Colonic mucosa (tissue), 4 donors: ENCODE data around the gene SERINC2. TPM values are rescaled to one million over a fixed set of nuclear protein-coding genes. Genes with fewer than 3 reads are reported as not detected.

Experiments used
- DNase-seq: peaks from one replicate; pipeline ENCODE4 v3.0.0-alpha.2; 2020
- H3K27ac ChIP-seq: fragments of 200-600 bp; one replicate; pipeline ENCODE4 v1.8.0; 2021
- H3K27me3 ChIP-seq: fragments of 200-600 bp; one replicate; pipeline ENCODE4 v1.8.0; 2021
- H3K36me3 ChIP-seq: fragments of 200-600 bp; one replicate; pipeline ENCODE4 v1.8.0; 2021
- H3K4me1 ChIP-seq: fragments of 200-600 bp; one replicate; pipeline ENCODE4 v1.8.0; 2021; ENCODE audit warnings: mild to moderate bottlenecking
- H3K4me3 ChIP-seq: fragments of 200-600 bp; one replicate; pipeline ENCODE4 v1.8.0; 2021
- H3K9ac ChIP-seq, 2 donors: one replicate each; pipeline ENCODE4 v1.7.0; 2013; ENCODE audit warnings: control low read depth in 2 of 2, low read depth in 2 of 2, low read length in 2 of 2
- H3K9me3 ChIP-seq: fragments of 200-600 bp; one replicate; pipeline ENCODE4 v1.8.0; 2021
- CTCF ChIP-seq: fragments of 200-600 bp; IDR thresholded peaks from one replicate; pipeline ENCODE4 v1.8.0; 2022; ENCODE audit warnings: antibody characterized with exemption, mild to moderate bottlenecking
- intact Hi-C: fragments of 100-400 bp; cut with DNase I; formaldehyde crosslinking; loops from one replicate; pipeline ENCODE4 v1.14.1; 2022
- total RNA-seq, 2 donors: library from RNA; stranded (reverse); fragmentation: NEBNext Ultra II Directional in 1 of 2; extraction: Animal tissue kit (Norgen Biotek cat#: 25700) in 1 of 2; gene quantifications; one replicate each; pipeline ENCODE4 v1.2.1, GENCODE V29; 2021
- donor health status: healthy.
- donor health status: DM: no; HTN: no; CAD: no.
- donor health status: DM: no; HTN: no; CAD: no.

SERINC2 gene
- total RNA-seq, result 100 to 1,000 TPM; 203 to 212 TPM

GRCh38 chr1:31412732-31413404 is at the start of gene SERINC2:
Gene SERINC2 (plus strand): TSS chr1:31413213. CDS start chr1:31413266, 53 bp downstream.
- intact Hi-C loops, result no loop called here
- DNase-seq, result peak; percentile 62

GRCh38 chr1:31364561-31365250 is 48.3 kb upstream of the SERINC2 start:
- no peaks in the 10 kb centered on the region for H3K36me3 ChIP-seq
- no peak overlapping the region for H3K4me3 ChIP-seq
- H3K27me3 ChIP-seq, result no peaks in the 10 kb centered on the region
- intact Hi-C loops, result no loop called here
- TF ChIP-seq CTCF, result no peak
- no peaks in the 10 kb centered on the region for H3K4me1 ChIP-seq
- no peak overlapping the region for H3K27ac ChIP-seq
- H3K9ac ChIP-seq, result no peak overlapping the region
- DNase-seq, result no peak
- no peaks in the 10 kb centered on the region for H3K9me3 ChIP-seq

More at GRCh38 chr1:31412732-31413404, at the start of gene SERINC2:
- H3K36me3 ChIP-seq, result no peaks in the 10 kb centered on the region
- peak within 1 kb of the TSS; percentile 84 for H3K27ac ChIP-seq
- H3K9me3 ChIP-seq, result no peaks in the 10 kb centered on the region
- peak within 1 kb of the TSS; percentile 79 for H3K4me3 ChIP-seq
- no peaks in the 10 kb centered on the region for H3K27me3 ChIP-seq
- H3K9ac ChIP-seq, result peak within 1 kb of the TSS; percentile 93 to 95
- no peaks in the 10 kb centered on the region for H3K4me1 ChIP-seq
- no peak for TF ChIP-seq CTCF

GRCh38 chr1:31366796-31367195 is 46.2 kb upstream of the SERINC2 start:
- H3K27ac ChIP-seq, result no peak overlapping the region

GRCh38 chr1:31368611-31369107 is 44.4 kb upstream of the SERINC2 start:
- Histone ChIP-seq H3K27me3 (no peaks in the 10 kb centered on the region), H3K27ac (no peak overlapping the region), H3K4me1 (peaks cover 6% of the 10 kb centered on the region), H3K36me3 (no peaks in the 10 kb centered on the region), H3K9ac (no peak overlapping the region), H3K9me3 (no peaks in the 10 kb centered on the region), H3K4me3 (no peak overlapping the region)
- intact Hi-C loops, result no loop called here
- no peak for TF ChIP-seq CTCF
- no peak for DNase-seq

More at GRCh38 chr1:31366796-31367195, 46.2 kb upstream of the SERINC2 start:
- Histone ChIP-seq H3K9ac (no peak overlapping the region), H3K4me3 (no peak overlapping the region), H3K9me3 (no peaks in the 10 kb centered on the region), H3K4me1 (no peaks in the 10 kb centered on the region), H3K27me3 (no peaks in the 10 kb centered on the region), H3K36me3 (no peaks in the 10 kb centered on the region)
- intact Hi-C loops, result no loop called here
- TF ChIP-seq CTCF, result no peak
- no peak for DNase-seq

- TF ChIP-seq CTCF, result no peak
- H3K27me3 ChIP-seq, result no peaks in the 10 kb centered on the region
- H3K9ac ChIP-seq, result no peak overlapping the region
- no peak for DNase-seq
- intact Hi-C loops, result no loop called here
- H3K27ac ChIP-seq, result no peak overlapping the region
- no peaks in the 10 kb centered on the region for H3K36me3 ChIP-seq
- H3K4me1 ChIP-seq, result peaks cover 10% of the 10 kb centered on the region
- H3K9me3 ChIP-seq, result no peaks in the 10 kb centered on the region
- no peak overlapping the region for H3K4me3 ChIP-seq
Observed at GRCh38 chr1:31370021-31370420, 43.0 kb upstream of the SERINC2 start.
